ENCODE measurements around the gene C6orf89.

Gene C6orf89

GRCh38 chr6:36843170-36843569, 42.6 kb upstream of the C6orf89 start:
- Histone ChIP-seq H3K9me3 (ENCODE audit: control insufficient read depth, insufficient read depth, low read length) (no peaks in the 10 kb centered on the region), H3K27ac (ENCODE audit: low read length) (no peak overlapping the region), H3K4me3 (ENCODE audit: low read length) (no peak overlapping the region), H3K36me3 (ENCODE audit: control insufficient read depth, insufficient read depth, low read length) (no peaks in the 10 kb centered on the region), H3K4me1 (ENCODE audit: control insufficient read depth, insufficient read depth, low read length) (no peaks in the 10 kb centered on the region), H3K27me3 (ENCODE audit: control insufficient read depth, insufficient read depth, low read length) (peaks cover 21% of the 10 kb centered on the region)
- WGBS (ENCODE audit: insufficient coverage, insufficient read length) = no CpG with 5 or more reads among the region's 4 CpGs
- no peak for DNase-seq (ENCODE audit: low read depth, low spot score)

DNA sequence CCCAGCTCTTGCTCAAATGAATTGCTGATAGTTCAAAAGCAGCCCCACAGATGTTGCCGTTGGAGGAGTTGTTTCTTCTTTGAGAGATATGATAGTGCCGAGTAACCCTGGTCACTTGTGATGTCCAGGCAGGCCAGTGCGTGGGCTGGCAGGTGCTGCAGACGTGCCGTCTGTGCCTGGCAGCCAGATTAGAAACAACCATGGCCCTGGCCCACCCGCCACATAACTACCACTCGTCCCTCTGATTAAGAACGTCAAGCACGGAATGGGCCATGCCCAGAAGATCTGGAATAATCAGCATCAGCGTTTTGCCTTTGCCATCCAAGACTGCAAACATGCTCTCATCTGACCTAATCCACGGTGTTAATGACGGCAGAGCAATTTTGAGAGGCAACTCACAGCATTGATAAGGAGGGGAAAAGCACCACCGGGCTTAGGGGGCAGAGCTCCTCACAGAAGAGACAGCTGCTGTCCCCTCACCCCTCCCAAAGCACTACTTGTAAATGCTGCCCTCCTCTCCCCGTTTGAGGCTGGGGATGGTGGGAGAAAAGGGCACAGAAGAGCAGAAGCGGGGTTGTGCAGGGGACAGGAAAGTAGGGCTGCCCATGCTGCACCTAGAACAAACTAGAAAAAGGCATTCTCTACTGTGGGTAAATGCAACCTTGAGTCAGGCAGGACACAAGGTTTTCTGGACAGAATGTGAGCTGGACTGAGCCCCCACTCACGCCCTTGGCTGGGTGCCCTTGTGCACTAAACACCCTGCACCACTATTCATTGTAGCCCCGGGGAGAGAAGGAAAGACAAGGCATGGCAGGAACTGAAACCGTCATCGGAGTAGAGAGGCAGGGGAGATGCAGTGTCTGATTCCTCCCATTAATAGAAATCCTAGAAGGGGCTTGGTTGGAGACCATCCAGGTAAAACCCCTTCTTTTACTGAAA, 41.3 kb upstream of the C6orf89 start:
- peaks cover 11% of the 10 kb centered on the region; the same call in 1 of the 2 replicates for H3K27me3 ChIP-seq (ENCODE audit: control insufficient read depth, insufficient read depth, low read length)
- H3K36me3 ChIP-seq (ENCODE audit: control insufficient read depth, insufficient read depth, low read length) = no peaks in the 10 kb centered on the region
- no peaks in the 10 kb centered on the region for H3K9me3 ChIP-seq (ENCODE audit: control insufficient read depth, insufficient read depth, low read length)
- H3K4me1 ChIP-seq (ENCODE audit: control insufficient read depth, insufficient read depth, low read length) = no peaks in the 10 kb centered on the region
- no peak for DNase-seq (ENCODE audit: low read depth, low spot score)
- no peak overlapping the region for H3K27ac ChIP-seq (ENCODE audit: low read length)
- H3K4me3 ChIP-seq (ENCODE audit: low read length) = no peak overlapping the region
- WGBS (ENCODE audit: insufficient coverage, insufficient read length) = no CpG with 5 or more reads among the region's 19 CpGs

- Histone ChIP-seq H3K4me1 (ENCODE audit: control insufficient read depth, insufficient read depth, low read length) (no peaks in the 10 kb centered on the region), H3K4me3 (ENCODE audit: low read length) (no peak overlapping the region), H3K36me3 (ENCODE audit: control insufficient read depth, insufficient read depth, low read length) (no peaks in the 10 kb centered on the region), H3K27me3 (ENCODE audit: control insufficient read depth, insufficient read depth, low read length) (peaks cover 8% of the 10 kb centered on the region; the same call in 1 of the 2 replicates), H3K27ac (ENCODE audit: low read length) (no peak overlapping the region), H3K9me3 (ENCODE audit: control insufficient read depth, insufficient read depth, low read length) (no peaks in the 10 kb centered on the region)
- no peak for DNase-seq (ENCODE audit: low read depth, low spot score)
- WGBS (ENCODE audit: insufficient coverage, insufficient read length) = no CpG with 5 or more reads among the region's 4 CpGs
Observed at GRCh38 chr6:36845233-36845632, 40.5 kb upstream of the C6orf89 start.

GRCh38 chr6:36847152-36847551, 38.6 kb upstream of the C6orf89 start:
- no peak overlapping the region for H3K4me3 ChIP-seq (ENCODE audit: low read length)
- H3K27me3 ChIP-seq (ENCODE audit: control insufficient read depth, insufficient read depth, low read length) = no peaks in the 10 kb centered on the region
- WGBS (ENCODE audit: insufficient coverage, insufficient read length) = no CpG with 5 or more reads among the region's 4 CpGs
- H3K36me3 ChIP-seq (ENCODE audit: control insufficient read depth, insufficient read depth, low read length) = no peaks in the 10 kb centered on the region
- no peak for DNase-seq (ENCODE audit: low read depth, low spot score)
- no peak overlapping the region for H3K27ac ChIP-seq (ENCODE audit: low read length)
- no peaks in the 10 kb centered on the region for H3K9me3 ChIP-seq (ENCODE audit: control insufficient read depth, insufficient read depth, low read length)
- no peaks in the 10 kb centered on the region for H3K4me1 ChIP-seq (ENCODE audit: control insufficient read depth, insufficient read depth, low read length)

DNA sequence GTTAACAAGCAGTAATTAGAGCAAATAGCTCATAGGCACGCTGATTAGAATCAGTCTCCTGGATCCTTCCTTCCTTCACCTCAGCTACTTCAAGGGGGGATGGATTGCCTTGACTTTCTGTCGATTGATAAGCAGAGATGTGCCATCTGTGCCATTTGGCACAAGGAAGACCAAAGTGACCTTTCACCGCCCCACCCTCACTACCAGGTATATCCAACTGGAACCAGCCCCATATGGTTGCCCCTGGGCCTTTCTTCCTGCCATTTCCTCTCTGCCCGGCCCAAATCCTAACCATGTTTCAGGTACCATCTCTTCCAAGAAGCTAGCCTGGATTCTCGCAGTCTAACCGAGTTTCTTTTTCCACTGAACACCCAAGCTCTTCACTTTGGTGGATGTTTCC, 37.8 kb upstream of the C6orf89 start:
- no peaks in the 10 kb centered on the region for H3K9me3 ChIP-seq (ENCODE audit: control insufficient read depth, insufficient read depth, low read length)
- H3K27ac ChIP-seq (ENCODE audit: low read length) = no peak overlapping the region
- WGBS (ENCODE audit: insufficient coverage, insufficient read length) = no CpG with 5 or more reads among the region's 6 CpGs
- no peaks in the 10 kb centered on the region for H3K27me3 ChIP-seq (ENCODE audit: control insufficient read depth, insufficient read depth, low read length)
- no peaks in the 10 kb centered on the region for H3K4me1 ChIP-seq (ENCODE audit: control insufficient read depth, insufficient read depth, low read length)
- DNase-seq (ENCODE audit: low read depth, low spot score) = no peak
- no peak overlapping the region for H3K4me3 ChIP-seq (ENCODE audit: low read length)
- no peaks in the 10 kb centered on the region for H3K36me3 ChIP-seq (ENCODE audit: control insufficient read depth, insufficient read depth, low read length)

DNA sequence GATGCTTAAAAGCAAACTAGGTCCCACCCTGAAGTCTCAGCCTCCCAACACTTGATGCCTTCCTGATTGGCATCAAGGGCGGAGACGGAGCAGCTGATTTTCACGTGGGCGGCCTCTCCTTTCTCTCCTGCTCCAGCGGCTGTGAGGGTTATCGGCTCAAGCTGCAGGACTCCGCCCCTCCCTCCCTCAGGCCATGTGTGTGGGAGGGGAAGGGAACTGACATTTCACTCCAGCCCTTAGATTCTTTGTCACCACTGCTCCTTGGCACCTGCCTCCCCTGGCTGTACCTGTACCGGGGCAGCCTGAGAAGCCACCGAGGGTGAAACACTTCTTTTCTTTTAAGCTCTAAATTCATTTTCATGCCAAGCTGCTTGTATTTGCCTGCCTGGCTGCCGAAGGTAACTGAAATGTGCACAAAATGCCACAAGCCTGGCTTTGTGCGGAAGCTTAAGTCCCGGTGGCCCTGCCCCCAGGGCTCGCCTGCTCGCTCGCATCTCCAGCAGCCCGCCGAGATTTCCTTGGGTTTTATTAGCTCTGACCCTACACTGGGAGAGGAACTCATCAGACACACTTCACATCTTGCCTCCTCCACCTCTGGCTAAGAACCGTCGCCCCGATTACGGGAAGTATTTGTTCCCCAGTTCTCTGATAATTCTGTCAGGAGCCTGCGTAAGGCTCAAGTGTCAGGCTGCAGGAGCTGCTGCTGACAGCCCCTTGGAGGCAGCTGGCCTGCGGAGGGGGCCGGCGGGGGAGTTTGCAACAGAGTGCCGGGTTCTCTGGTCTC, 36.9 kb upstream of the C6orf89 start:
- no CpG with 5 or more reads among the region's 26 CpGs for WGBS (ENCODE audit: insufficient coverage, insufficient read length)
- Histone ChIP-seq H3K36me3 (ENCODE audit: control insufficient read depth, insufficient read depth, low read length) (peaks cover 4% of the 10 kb centered on the region; the same call in 1 of the 2 replicates), H3K9me3 (ENCODE audit: control insufficient read depth, insufficient read depth, low read length) (no peaks in the 10 kb centered on the region), H3K27me3 (ENCODE audit: control insufficient read depth, insufficient read depth, low read length) (no peaks in the 10 kb centered on the region), H3K4me3 (ENCODE audit: low read length) (no peak overlapping the region), H3K4me1 (ENCODE audit: control insufficient read depth, insufficient read depth, low read length) (no peaks in the 10 kb centered on the region), H3K27ac (ENCODE audit: low read length) (no peak overlapping the region)
- DNase-seq (ENCODE audit: low read depth, low spot score) = no peak

DNA sequence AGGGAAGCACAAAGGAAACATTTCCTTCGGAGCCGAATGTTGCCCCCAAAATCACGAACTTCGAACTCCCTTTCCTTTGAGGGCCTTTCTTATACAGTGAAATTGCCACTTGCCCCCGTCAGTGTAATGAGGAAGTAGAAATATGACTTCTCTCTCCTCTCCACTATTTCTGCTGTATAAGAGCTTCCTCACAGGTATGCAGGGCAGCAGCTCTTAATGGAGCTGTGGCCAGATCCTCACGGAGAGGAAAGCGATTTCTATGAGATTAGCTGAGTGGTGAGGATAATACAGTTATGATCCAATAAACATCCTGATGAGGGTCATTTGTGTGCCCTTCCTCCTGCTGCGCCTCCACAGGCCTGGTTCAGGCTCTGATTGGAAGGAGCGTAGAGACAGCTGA, 35.7 kb upstream of the C6orf89 start:
- Histone ChIP-seq H3K4me1 (ENCODE audit: control insufficient read depth, insufficient read depth, low read length) (no peaks in the 10 kb centered on the region), H3K9me3 (ENCODE audit: control insufficient read depth, insufficient read depth, low read length) (no peaks in the 10 kb centered on the region), H3K27me3 (ENCODE audit: control insufficient read depth, insufficient read depth, low read length) (no peaks in the 10 kb centered on the region), H3K27ac (ENCODE audit: low read length) (no peak overlapping the region), H3K4me3 (ENCODE audit: low read length) (no peak overlapping the region), H3K36me3 (ENCODE audit: control insufficient read depth, insufficient read depth, low read length) (peaks cover 4% of the 10 kb centered on the region; the same call in 1 of the 2 replicates)
- no peak for DNase-seq (ENCODE audit: low read depth, low spot score)
- WGBS (ENCODE audit: insufficient coverage, insufficient read length) = no CpG with 5 or more reads among the region's 9 CpGs

DNA sequence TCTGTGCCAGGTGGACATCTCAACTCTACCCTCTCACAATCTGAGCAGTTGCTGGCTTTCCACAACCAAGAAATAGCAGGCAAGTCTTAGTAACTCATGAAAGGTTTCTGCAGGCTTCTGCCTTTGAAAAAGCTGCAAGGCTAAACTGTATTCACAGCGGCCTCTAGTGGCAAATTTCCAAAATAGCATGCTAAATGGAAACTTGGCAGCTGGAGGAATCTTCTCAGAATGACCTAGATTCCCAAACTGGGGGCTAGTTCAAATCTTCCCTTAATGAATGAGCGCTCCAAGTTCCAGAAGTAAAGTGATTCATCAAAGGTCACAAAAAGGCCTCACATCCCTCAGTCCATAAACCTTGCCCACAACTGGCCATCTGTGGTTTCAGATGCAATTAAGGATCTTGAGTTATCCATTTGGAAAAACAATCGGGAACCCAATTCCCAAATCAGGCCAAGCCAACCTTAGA, 34.6 kb upstream of the C6orf89 start:
- Histone ChIP-seq H3K9me3 (ENCODE audit: control insufficient read depth, insufficient read depth, low read length) (no peaks in the 10 kb centered on the region), H3K36me3 (ENCODE audit: control insufficient read depth, insufficient read depth, low read length) (peaks cover 15% of the 10 kb centered on the region; the same call in 1 of the 2 replicates), H3K27ac (ENCODE audit: low read length) (no peak overlapping the region), H3K4me3 (ENCODE audit: low read length) (no peak overlapping the region), H3K4me1 (ENCODE audit: control insufficient read depth, insufficient read depth, low read length) (no peaks in the 10 kb centered on the region), H3K27me3 (ENCODE audit: control insufficient read depth, insufficient read depth, low read length) (no peaks in the 10 kb centered on the region)
- no peak for DNase-seq (ENCODE audit: low read depth, low spot score)
- WGBS (ENCODE audit: insufficient coverage, insufficient read length) = no CpG with 5 or more reads among the region's 3 CpGs

DNA sequence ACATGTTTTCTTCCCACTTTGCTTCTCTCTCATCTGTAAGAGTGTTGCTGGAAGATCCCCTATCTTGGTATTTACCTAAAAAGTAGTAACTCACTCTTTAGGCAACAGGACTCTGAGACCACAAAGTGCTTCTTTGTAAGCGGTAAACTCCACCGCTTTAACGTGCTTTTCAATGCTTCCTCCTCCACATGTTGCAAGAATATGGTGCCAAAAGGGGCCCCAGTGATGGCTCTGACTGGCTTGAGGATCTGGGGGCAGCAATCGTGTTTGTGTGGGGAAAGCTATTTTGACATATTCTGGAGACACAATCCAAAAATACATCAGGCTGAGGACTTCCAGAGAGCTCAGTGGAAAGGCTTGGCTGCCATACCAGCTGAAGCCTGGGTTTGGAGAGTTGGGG, 34.1 kb upstream of the C6orf89 start:
- DNase-seq (ENCODE audit: low read depth, low spot score) = no peak
- WGBS (ENCODE audit: insufficient coverage, insufficient read length) = no CpG with 5 or more reads among the region's 4 CpGs
- Histone ChIP-seq H3K4me1 (ENCODE audit: control insufficient read depth, insufficient read depth, low read length) (no peaks in the 10 kb centered on the region), H3K27ac (ENCODE audit: low read length) (no peak overlapping the region), H3K27me3 (ENCODE audit: control insufficient read depth, insufficient read depth, low read length) (no peaks in the 10 kb centered on the region), H3K9me3 (ENCODE audit: control insufficient read depth, insufficient read depth, low read length) (no peaks in the 10 kb centered on the region), H3K4me3 (ENCODE audit: low read length) (no peak overlapping the region), H3K36me3 (ENCODE audit: control insufficient read depth, insufficient read depth, low read length) (peaks cover 15% of the 10 kb centered on the region; the same call in 1 of the 2 replicates)

DNA sequence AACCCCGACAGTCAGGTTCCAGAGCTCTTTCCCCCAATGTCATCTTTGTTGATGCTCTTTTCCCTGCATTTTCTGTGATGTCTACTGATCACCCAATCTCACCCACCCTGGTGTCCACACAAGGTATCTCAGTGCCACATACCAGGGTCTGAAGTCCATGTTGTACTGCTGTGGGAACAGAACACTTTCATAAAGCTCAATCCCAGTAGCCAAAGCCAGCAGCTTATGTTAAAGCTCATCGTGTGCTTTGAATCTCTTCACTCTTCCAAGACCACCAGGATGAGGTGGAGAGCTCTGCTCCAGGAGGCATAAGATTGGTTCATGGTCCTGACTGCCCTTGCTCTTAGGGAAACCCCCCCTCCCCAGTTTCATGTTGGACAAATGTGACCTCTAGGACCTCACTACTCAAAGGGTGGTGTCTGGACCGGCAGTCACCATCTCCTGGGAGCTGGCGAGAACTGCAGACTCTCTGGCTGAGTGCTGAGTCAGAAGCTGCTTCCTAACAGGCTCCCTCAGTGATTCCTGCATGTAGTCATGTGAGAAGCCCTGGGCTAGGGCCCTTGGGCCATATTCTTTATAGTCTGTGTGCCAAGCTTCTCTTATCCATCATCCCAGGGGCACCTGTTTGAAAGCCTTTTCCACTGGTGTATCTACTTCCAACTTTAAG, 33.1 kb upstream of the C6orf89 start:
- WGBS (ENCODE audit: insufficient coverage, insufficient read length) = no CpG with 5 or more reads among the region's 4 CpGs
- Histone ChIP-seq H3K27ac (ENCODE audit: low read length) (no peak overlapping the region), H3K9me3 (ENCODE audit: control insufficient read depth, insufficient read depth, low read length) (no peaks in the 10 kb centered on the region), H3K27me3 (ENCODE audit: control insufficient read depth, insufficient read depth, low read length) (no peaks in the 10 kb centered on the region), H3K36me3 (ENCODE audit: control insufficient read depth, insufficient read depth, low read length) (peaks cover 15% of the 10 kb centered on the region; the same call in 1 of the 2 replicates), H3K4me1 (ENCODE audit: control insufficient read depth, insufficient read depth, low read length) (no peaks in the 10 kb centered on the region), H3K4me3 (ENCODE audit: low read length) (no peak overlapping the region)
- DNase-seq (ENCODE audit: low read depth, low spot score) = no peak
